Neural progenitor cell (in vitro differentiated cells): ENCODE results near the gene MAGI2. TPM values are rescaled to one million over a fixed set of nuclear protein-coding genes. Genes with fewer than 3 reads are reported as not detected.

ENCODE experiments used
- DNase-seq: peaks from one replicate; pipeline ENCODE4 v3.0.0-alpha.2; 2016; ENCODE audit warnings: low spot score
- H2AFZ ChIP-seq: fragments of 200-600 bp; sonication (generic); replicated peaks from 2 replicates; pipeline ENCODE4 v1.6.1; 2016; ENCODE audit warnings: antibody characterized with exemption
- H3F3A ChIP-seq: fragments of 200-600 bp; sonication (generic); 2 replicates; pipeline ENCODE4 v1.6.1; 2016; ENCODE audit warnings: antibody characterized with exemption, low read depth
- H3K27ac ChIP-seq: fragments of 200-600 bp; sonication (generic); 2 replicates; pipeline ENCODE4 v1.5.1; 2016; ENCODE audit warnings: mild to moderate bottlenecking
- H3K27me3 ChIP-seq: fragments of 200-600 bp; sonication (generic); 2 replicates; pipeline ENCODE4 v1.6.1; 2016; ENCODE audit warnings: mild to moderate bottlenecking, moderate library complexity
- H3K36me3 ChIP-seq: fragments of 200-600 bp; sonication (generic); 2 replicates; pipeline ENCODE4 v1.5.1; 2016
- H3K4me1 ChIP-seq: fragments of 200-600 bp; sonication (generic); 2 replicates; pipeline ENCODE4 v1.6.1; 2016; ENCODE audit warnings: mixed run types
- H3K4me2 ChIP-seq: fragments of 200-600 bp; sonication (generic); 2 replicates; pipeline ENCODE4 v1.6.1; 2016
- H3K4me3 ChIP-seq: fragments of 200-600 bp; sonication (generic); 2 replicates; pipeline ENCODE4 v1.5.1; 2016
- H3K79me2 ChIP-seq: fragments of 200-600 bp; sonication (generic); 2 replicates; pipeline ENCODE4 v1.6.1; 2016; ENCODE audit warnings: low read depth
- H3K9ac ChIP-seq: fragments of 200-600 bp; sonication (generic); 2 replicates; pipeline ENCODE4 v1.6.1; 2016
- H3K9me3 ChIP-seq: fragments of 200-600 bp; sonication (generic); 2 replicates; pipeline ENCODE4 v1.5.1; 2016; ENCODE audit warnings: low read depth
- H4K20me1 ChIP-seq: fragments of 200-600 bp; sonication (generic); 2 replicates; pipeline ENCODE4 v1.6.1; 2016; ENCODE audit warnings: low read depth
- H3K27ac Mint-ChIP-seq: 3 replicates; pipeline ENCODE4 v1.8.0; 2021; ENCODE audit warnings: mixed read lengths
- H3K27me3 Mint-ChIP-seq: 2 replicates; pipeline ENCODE4 v1.8.0; 2022; ENCODE audit warnings: low read depth, mild to moderate bottlenecking, inconsistent platforms, moderate library complexity, mixed read lengths; ENCODE audit not compliant: insufficient read depth
- H3K36me3 Mint-ChIP-seq: 3 replicates; pipeline ENCODE4 v1.8.0; 2021; ENCODE audit warnings: mixed read lengths
- H3K4me1 Mint-ChIP-seq: 3 replicates; pipeline ENCODE4 v1.8.0; 2021; ENCODE audit warnings: mixed read lengths
- H3K4me3 Mint-ChIP-seq: 3 replicates; pipeline ENCODE4 v1.8.0; 2021; ENCODE audit warnings: mild to moderate bottlenecking, moderate library complexity, mixed read lengths
- H3K9me3 Mint-ChIP-seq: 3 replicates; pipeline ENCODE4 v1.8.0; 2020; ENCODE audit warnings: mixed read lengths
- CTCF ChIP-seq: fragments of 200-600 bp; sonication (generic); IDR thresholded peaks from 2 replicates; pipeline ENCODE4 v1.5.1; 2017; ENCODE audit warnings: antibody characterized with exemption, mild to moderate bottlenecking
- EZH2 ChIP-seq: fragments of 200-600 bp; sonication (generic); IDR thresholded peaks from 2 replicates; pipeline ENCODE4 v1.6.1; 2017; ENCODE audit warnings: antibody characterized with exemption, mild to moderate bottlenecking, moderate library complexity
- EZH2phosphoT487 ChIP-seq: fragments of 200-600 bp; sonication (generic); IDR thresholded peaks from 2 replicates; pipeline ENCODE4 v1.6.1; 2017; ENCODE audit warnings: antibody characterized with exemption
- total RNA-seq: library from RNA; depleted of rRNA; stranded (reverse); fragments of >200 nt; gene quantifications from 2 replicates; pipeline ENCODE4 v1.2.3, GENCODE V29; 2015; ENCODE audit warnings: low replicate concordance

MAGI2 gene
- total RNA-seq, 1 donor from 2014 or later: 5.8 TPM

- no peaks in the 10 kb centered on the region for H3K9me3 Mint-ChIP-seq
- Histone ChIP-seq H3K9me3 (no peaks in the 10 kb centered on the region), H3K27ac (no peak overlapping the region), H3K79me2 (no peaks in the 10 kb centered on the region), H3K36me3 (no peaks in the 10 kb centered on the region), H2AFZ (no peak overlapping the region), H4K20me1 (no peaks in the 10 kb centered on the region), H3K9ac (no peak overlapping the region), H3K4me3 (no peak overlapping the region), H3F3A (no peaks in the 10 kb centered on the region), H3K27me3 (no peaks in the 10 kb centered on the region), H3K4me2 (no peak overlapping the region), H3K4me1 (no peaks in the 10 kb centered on the region)
- H3K27ac Mint-ChIP-seq: no peak overlapping the region
- no peaks in the 10 kb centered on the region for H3K36me3 Mint-ChIP-seq
- no peak for DNase-seq
- no peak overlapping the region for H3K4me3 Mint-ChIP-seq
- TF ChIP-seq CTCF (no peak), EZH2 (no peak), EZH2phosphoT487 (no peak)
- no peaks in the 10 kb centered on the region for H3K4me1 Mint-ChIP-seq
- no peaks in the 10 kb centered on the region for H3K27me3 Mint-ChIP-seq
Measured at GRCh38 chr7:78803501-78804127, 649.9 kb downstream of the MAGI2 start.

GRCh38 chr7:78794101-78794500 is 659.4 kb downstream of the MAGI2 start:
- no peak overlapping the region for H3K9ac ChIP-seq
- no peaks in the 10 kb centered on the region for H3K27me3 ChIP-seq
- H3K27me3 Mint-ChIP-seq: no peaks in the 10 kb centered on the region
- no peak overlapping the region for H2AFZ ChIP-seq
- no peak overlapping the region for H3K27ac ChIP-seq
- H3K27ac Mint-ChIP-seq: no peak overlapping the region
- H3K4me2 ChIP-seq: no peak overlapping the region
- no peaks in the 10 kb centered on the region for H3F3A ChIP-seq
- DNase-seq: peak; percentile 9
- no peaks in the 10 kb centered on the region for H3K36me3 ChIP-seq
- H3K4me3 Mint-ChIP-seq: no peak overlapping the region
- H3K9me3 ChIP-seq: no peaks in the 10 kb centered on the region
- no peaks in the 10 kb centered on the region for H3K4me1 ChIP-seq
- TF ChIP-seq CTCF (no peak), EZH2phosphoT487 (no peak), EZH2 (no peak)
- peaks cover 2% of the 10 kb centered on the region for H3K9me3 Mint-ChIP-seq
- H4K20me1 ChIP-seq: no peaks in the 10 kb centered on the region
- H3K4me1 Mint-ChIP-seq: no peaks in the 10 kb centered on the region
- no peak overlapping the region for H3K4me3 ChIP-seq
- no peaks in the 10 kb centered on the region for H3K79me2 ChIP-seq
- H3K36me3 Mint-ChIP-seq: peaks cover 2% of the 10 kb centered on the region

DNA sequence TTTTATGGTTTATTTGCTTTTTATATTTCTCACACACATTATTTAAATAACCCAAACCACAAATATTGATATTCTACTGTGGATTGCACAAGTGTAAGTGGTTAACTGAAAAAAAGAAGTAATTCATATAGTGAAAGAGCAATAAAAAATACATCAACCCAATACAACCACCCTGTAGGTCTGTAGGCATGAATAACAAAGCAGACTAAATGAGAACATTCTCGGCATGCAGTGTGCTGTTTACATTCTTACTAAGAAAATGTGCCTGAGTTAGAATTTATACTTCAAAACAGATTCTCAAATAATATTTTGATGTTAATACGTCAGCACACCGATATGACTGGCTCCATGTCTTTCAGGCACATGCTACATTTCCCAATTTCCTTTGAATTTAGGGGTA is 660.8 kb downstream of the MAGI2 start:
- Histone ChIP-seq H4K20me1 (no peaks in the 10 kb centered on the region), H3K27me3 (no peaks in the 10 kb centered on the region), H3K9me3 (no peaks in the 10 kb centered on the region), H3K4me2 (no peak overlapping the region), H3K4me1 (no peaks in the 10 kb centered on the region), H3F3A (no peaks in the 10 kb centered on the region), H3K9ac (no peak overlapping the region), H3K79me2 (no peaks in the 10 kb centered on the region), H3K36me3 (no peaks in the 10 kb centered on the region), H3K27ac (no peak overlapping the region), H3K4me3 (no peak overlapping the region), H2AFZ (no peak overlapping the region)
- Mint-ChIP-seq H3K36me3 (peaks cover 2% of the 10 kb centered on the region), H3K4me3 (no peak overlapping the region), H3K27me3 (peaks cover 2% of the 10 kb centered on the region), H3K4me1 (no peaks in the 10 kb centered on the region), H3K27ac (no peak overlapping the region), H3K9me3 (peaks cover 2% of the 10 kb centered on the region)
- DNase-seq: no peak
- no peak for TF ChIP-seq CTCF
